K562 (cell line): ENCODE measurements around the gene GRIA3. TPM values are rescaled to one million over a fixed set of nuclear protein-coding genes. Genes with fewer than 3 reads are reported as not detected.

Experiments
- ATAC-seq: fragments of 200-7000 bp; cut with Tn5 transposase; 3 replicates; pipeline ENCODE4 v1.9.1; 2020; ENCODE audit warnings: moderate library complexity
- BruUV-seq: library from RNA; stranded (reverse); fragments of 400-500 nt; replicated peaks from 2 replicates; lab custom pipeline; 2021; lab: Mats Ljungman, UMichigan
- CTCF ChIA-PET: fragments of 300-600 bp; formaldehyde crosslinking; extraction: SDS; loops from one replicate; lab custom pipeline; 2021; ENCODE audit warnings: low intra/inter-chr PET ratio; lab: Yijun Ruan, JAX
- POLR2A ChIA-PET: fragments of 300-600, 350-650 bp; sonication (Branson Sonifier 250); formaldehyde crosslinking; extraction: SDS; loops from one replicate; lab custom pipeline; 2021; ENCODE audit warnings: antibody characterized with exemption, inconsistent platforms; lab: Yijun Ruan, JAX
- DNase-seq, 4 experiments: peaks; one replicate each; pipeline versions ENCODE4 v3.0.0 to v3.0.0-alpha.2; 2011 to 2018; ENCODE audit warnings: low spot score in 3 of 4, mixed read lengths in 3 of 4; ENCODE audit errors: extremely low read depth in 1 of 4
- FAIRE-seq: peaks from 2 replicates; lab custom pipeline; 2011; peaks lifted over from hg19 to GRCh38; lab: Jason Lieb, UNC
- H2AFZ ChIP-seq: 2 replicates; pipeline ENCODE4 v1.6.0; 2011; ENCODE audit warnings: low read depth, low read length, control low read depth, inconsistent platforms
- H3K27ac ChIP-seq: fragments of 200-600 bp; 3 replicates; pipeline ENCODE4 v1.8.0; 2011; ENCODE audit warnings: low read depth, mild to moderate bottlenecking, control low read depth, inconsistent platforms, low read length, moderate library complexity, mixed read lengths; ENCODE audit errors: extremely low read depth
- H3K27me3 ChIP-seq, 2 experiments: fragments of 300-600 bp in 1 of 2; 2 replicates in 1 of 2; 3 replicates in 1 of 2; pipeline versions ENCODE4 v1.6.0 to v1.8.0; 2011; ENCODE audit warnings: inconsistent platforms in 2 of 2, low read length in 2 of 2, mild to moderate bottlenecking in 1 of 2, mixed read lengths in 1 of 2, moderate library complexity in 1 of 2; ENCODE audit not compliant: control insufficient read depth in 2 of 2, insufficient read depth in 2 of 2
- H3K36me3 ChIP-seq: fragments of 300-600 bp; 3 replicates; pipeline ENCODE4 v1.8.0; 2011; ENCODE audit warnings: mild to moderate bottlenecking, low read length, inconsistent platforms; ENCODE audit not compliant: control insufficient read depth, insufficient read depth
- H3K4me1 ChIP-seq, 2 experiments: fragments of 200-600 bp in 1 of 2; replicated peaks in 1 of 2; 2 replicates in 1 of 2; 3 replicates in 1 of 2; pipeline versions ENCODE4 v1.5.1 to v1.8.0; 2011; ENCODE audit warnings: inconsistent platforms in 2 of 2, low read length in 2 of 2, mild to moderate bottlenecking in 1 of 2, mixed read lengths in 1 of 2, moderate library complexity in 1 of 2; ENCODE audit not compliant: control insufficient read depth in 2 of 2, insufficient read depth in 2 of 2
- H3K4me2 ChIP-seq: 2 replicates; pipeline ENCODE4 v1.6.1; 2011; ENCODE audit warnings: low read length, control low read depth, inconsistent platforms, mixed read lengths; ENCODE audit not compliant: insufficient read depth
- H3K4me3 ChIP-seq: fragments of 200-600 bp; sonication (generic), shearing (Covaris generic); 2 replicates; pipeline ENCODE4 v1.5.1; 2016; ENCODE audit warnings: control low read depth, inconsistent platforms
- H3K79me2 ChIP-seq: fragments of 200-600 bp; 3 replicates; pipeline ENCODE4 v1.8.0; 2011; ENCODE audit warnings: low read length, inconsistent platforms; ENCODE audit not compliant: control insufficient read depth, insufficient read depth
- H3K9ac ChIP-seq, 2 experiments: 2 replicates each; pipeline versions ENCODE4 v1.6.0 to v1.6.1; 2011; ENCODE audit warnings: low read depth in 2 of 2, low read length in 2 of 2, control low read depth in 1 of 2, inconsistent platforms in 1 of 2, mild to moderate bottlenecking in 1 of 2, mixed read lengths in 1 of 2; ENCODE audit not compliant: insufficient read depth in 1 of 2
- H3K9me1 ChIP-seq: one replicate; pipeline ENCODE4 v1.6.0; 2011; ENCODE audit warnings: inconsistent platforms, mild to moderate bottlenecking, low read length, moderate library complexity; ENCODE audit not compliant: control insufficient read depth, insufficient read depth
- H3K9me3 ChIP-seq: replicated peaks from 2 replicates; pipeline ENCODE4 v1.5.1; 2011; ENCODE audit warnings: low read depth, low read length, inconsistent platforms; ENCODE audit not compliant: control insufficient read depth, insufficient read depth
- H4K20me1 ChIP-seq: replicated peaks from 2 replicates; pipeline ENCODE4 v1.6.1; 2011; ENCODE audit warnings: low read length, inconsistent platforms, mixed read lengths; ENCODE audit not compliant: control insufficient read depth, insufficient read depth
- BDP1 ChIP-seq: IDR thresholded peaks from 3 replicates; pipeline ENCODE4 v1.6.1; 2011; ENCODE audit not compliant: insufficient read length, insufficient read depth
- BRD9 ChIP-seq: fragments of 450-650 bp; IDR thresholded peaks from 2 replicates; pipeline ENCODE4 v1.6.1; 2018; ENCODE audit warnings: low read depth; ENCODE audit not compliant: partially characterized antibody
- FOSL1 ChIP-seq: fragments of 200-800 bp; sonication (Bioruptor generic); conservative IDR thresholded peaks from 2 replicates; pipeline ENCODE4 v1.6.1; 2016; ENCODE audit warnings: missing genetic modification characterization, missing compliant biosample characterization
- GTF2F1 ChIP-seq: IDR thresholded peaks from 2 replicates; pipeline ENCODE4 v1.6.1; 2011; ENCODE audit warnings: low read depth, low read length, improper control_type of control experiment
- KAT7 ChIP-seq: sonication (generic); formaldehyde crosslinking; IDR thresholded peaks from 2 replicates; pipeline ENCODE4 v1.8.0; 2022; ENCODE audit warnings: missing genetic modification reagents, mild to moderate bottlenecking, borderline replicate concordance
- KDM1A ChIP-seq, 2 experiments: fragments of 450-650 bp; IDR thresholded peaks; 2 replicates each; pipeline ENCODE4 v1.6.1; 2016; ENCODE audit warnings: mild to moderate bottlenecking in 2 of 2
- NBN ChIP-seq: fragments of 450-650 bp; IDR thresholded peaks from 2 replicates; pipeline ENCODE4 v1.6.1; 2016; ENCODE audit warnings: low read depth, mild to moderate bottlenecking
- NR1H2 ChIP-seq: sonication (generic); formaldehyde crosslinking; IDR thresholded peaks from 2 replicates; pipeline ENCODE4 v1.4.0; 2020; ENCODE audit warnings: mild to moderate bottlenecking, missing genetic modification reagents
- RNF2 ChIP-seq: sonication (generic); IDR thresholded peaks from 2 replicates; pipeline ENCODE4 v1.6.1; 2016
- SIN3A ChIP-seq, 2 experiments: fragments of 150-350 bp in 1 of 2; IDR thresholded peaks; 2 replicates each; pipeline ENCODE4 v1.6.1; 2011 to 2016; ENCODE audit warnings: borderline replicate concordance in 2 of 2, low read depth in 2 of 2, low read length in 2 of 2, mild to moderate bottlenecking in 2 of 2, moderate library complexity in 2 of 2; ENCODE audit not compliant: control insufficient read depth in 1 of 2
- STAG1 ChIP-seq: sonication (generic); formaldehyde crosslinking; IDR thresholded peaks from 2 replicates; pipeline ENCODE4 v1.5.0; 2020; ENCODE audit warnings: missing genetic modification reagents, borderline replicate concordance
- ZBTB7A ChIP-seq: IDR thresholded peaks from 2 replicates; pipeline ENCODE4 v1.6.1; 2011; ENCODE audit warnings: low read depth, mild to moderate bottlenecking, low read length, moderate library complexity, borderline replicate concordance; ENCODE audit not compliant: control insufficient read depth
- ZNF12 ChIP-seq: sonication (generic); formaldehyde crosslinking; IDR thresholded peaks from 2 replicates; pipeline ENCODE4 v1.4.0; 2020; ENCODE audit warnings: mild to moderate bottlenecking, missing genetic modification reagents
- ZNF174 ChIP-seq: fragments of 250-450 bp; sonication (Bioruptor Pico); IDR thresholded peaks from 2 replicates; pipeline ENCODE4 v1.4.0; 2020; ENCODE audit warnings: mild to moderate bottlenecking
- WGBS: fragments of 100-300 bp; shearing (Covaris generic); methylation state at CpG from one replicate; pipeline ENCODE4 v1.1.6; 2016; ENCODE audit warnings: low coverage, mixed read lengths; ENCODE audit not compliant: insufficient coverage; ENCODE audit errors: missing lambda C conversion rate; 5-methylcytosine and 5-hydroxymethylcytosine counted together
- in situ Hi-C: fragments of 300-500 bp; cut with MboI; formaldehyde crosslinking; loops from 4 replicates; pipeline ENCODE4 v1.15.0; 2018; ENCODE audit warnings: inconsistent platforms, mixed read lengths
- intact Hi-C: fragments of 100-400 bp; cut with micrococcal nuclease; formaldehyde crosslinking; loops from 2 replicates; pipeline ENCODE4 v1.14.2; 2022
- polyA plus RNA-seq, 8 experiments: library from polyadenylated mRNA; depleted of rRNA in 4 of 8; stranded (reverse) in 5 of 8; unstranded in 3 of 8; fragments of >200 nt; fragmentation: Nextera tagmentation in 2 of 8; fragmentation: Illumina TruSeq in 1 of 8; extraction: Ambion mirVana in 2 of 8; extraction: Trizol in 1 of 8; gene quantifications; 2 replicates each; pipeline versions ENCODE4 v1.2.1 to v1.2.3, GENCODE V29; 2011 to 2014; ENCODE audit warnings: inconsistent platforms in 1 of 8, missing spikeins in 1 of 8
- total RNA-seq, 7 experiments: library from RNA; depleted of rRNA in 6 of 7; stranded (reverse); fragments of >200 nt in 6 of 7; fragmentation: Illumina TruSeq in 2 of 7; extraction: Trizol in 2 of 7; gene quantifications; 2 replicates each; pipeline versions ENCODE4 v1.2.1 to v1.2.3, GENCODE V29; 2011 to 2021; ENCODE audit warnings: low replicate concordance in 1 of 7
- TF ChIP-seq, protein P1 (sequence below): sonication (generic); formaldehyde crosslinking; IDR thresholded peaks from 2 replicates; pipeline ENCODE4 v1.8.1; 2023; ENCODE audit warnings: mild to moderate bottlenecking, missing genetic modification reagents
- TF ChIP-seq, protein P2 (sequence below): fragments of 250-450 bp; sonication (Bioruptor Pico); IDR thresholded peaks from 2 replicates; pipeline ENCODE4 v1.5.0; 2021

The GRIA3 gene
- total and polyA plus RNA-seq, 9 of the 15 experiments (the other 6 are each of a cell fraction or from before 2014, with no cell fraction given), result 0.10 TPM; not detected in 8

DNA sequence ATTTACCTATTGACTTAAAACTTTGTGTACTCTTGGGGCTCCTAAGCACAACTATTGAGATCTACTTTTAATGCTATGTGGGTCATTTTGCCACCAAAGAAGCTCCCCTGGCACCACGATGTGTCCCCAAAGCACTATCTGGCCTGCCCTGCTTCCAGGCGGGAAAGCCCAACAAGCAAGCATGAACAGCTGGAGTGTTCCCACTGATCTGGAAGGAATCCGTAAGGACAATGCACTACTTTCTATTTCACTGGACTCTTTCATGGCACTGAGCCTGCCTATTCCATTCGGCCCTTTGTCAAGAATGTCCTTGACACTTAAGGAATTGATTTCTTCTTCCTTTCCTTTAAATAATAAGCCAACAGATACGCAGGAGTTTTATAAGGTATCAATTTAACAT, 38.8 kb downstream of the GRIA3 start:
- intact Hi-C loops (no loop called here), in situ Hi-C loops (no loop called here)
- POLR2A ChIA-PET, result no interaction called here
- no peaks in the 10 kb centered on the region for H4K20me1 ChIP-seq
- FAIRE-seq, result no peak
- no peak for TF ChIP-seq ZNF12 (CRISPR knock-in tag)
- no peaks in the 10 kb centered on the region for H3K36me3 ChIP-seq
- no peak for DNase-seq
- WGBS, result 29% methylated on average over 5 of the region's 5 CpGs
- no peak overlapping the region for H3K27ac ChIP-seq
- BruUV-seq, result no TSS peak
- H3K4me1 ChIP-seq, result peaks cover 5 to 6% of the 10 kb centered on the region in 2 experiments; a peak in 4 of 5 replicates
- H3K4me2 ChIP-seq, result no peak overlapping the region
- CTCF ChIA-PET, result no interaction called here
- H3K4me3 ChIP-seq, result no peak overlapping the region
- no peaks in the 10 kb centered on the region for H3K9me3 ChIP-seq
- ATAC-seq, result no peak
- H3K9me1 ChIP-seq, result no peaks in the 10 kb centered on the region
- no peaks in the 10 kb centered on the region for H3K79me2 ChIP-seq
- no peaks in the 10 kb centered on the region for H3K27me3 ChIP-seq
- no peak overlapping the region for H2AFZ ChIP-seq
- no peak overlapping the region for H3K9ac ChIP-seq

DNA sequence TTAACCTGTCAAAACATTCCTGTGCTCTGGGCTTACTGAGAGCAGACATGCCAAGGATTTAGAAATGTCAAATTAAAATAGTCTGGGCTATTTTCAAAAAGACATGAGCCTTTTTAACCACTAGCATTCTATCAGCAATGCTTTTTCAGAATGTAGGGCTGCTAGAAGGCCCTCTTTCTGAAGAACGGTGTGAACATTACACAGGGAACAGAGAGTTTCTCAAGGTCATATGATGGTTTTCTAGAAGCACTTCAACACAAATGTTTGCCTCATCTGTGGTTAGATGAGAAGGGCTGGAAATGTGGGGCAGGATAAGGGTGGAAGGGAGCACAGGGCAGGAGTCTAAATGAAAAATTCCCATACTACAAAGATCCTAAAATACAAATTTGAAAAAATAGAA, 39.3 kb downstream of the GRIA3 start:
- intact Hi-C loops, result no loop called here
- no TSS peak for BruUV-seq
- in situ Hi-C loops, result no loop called here
- Histone ChIP-seq H3K9me1 (no peaks in the 10 kb centered on the region), H3K4me3 (no peak overlapping the region), H2AFZ (no peak overlapping the region), H3K27me3 (no peaks in the 10 kb centered on the region), H4K20me1 (no peaks in the 10 kb centered on the region), H3K4me1 (peaks cover 2 to 4% of the 10 kb centered on the region in 2 experiments; a peak in 4 of 5 replicates), H3K27ac (no peak overlapping the region), H3K4me2 (no peak overlapping the region), H3K36me3 (no peaks in the 10 kb centered on the region), H3K79me2 (no peaks in the 10 kb centered on the region), H3K9me3 (no peaks in the 10 kb centered on the region), H3K9ac (no peak overlapping the region)
- FAIRE-seq, result no peak
- ATAC-seq, result no peak
- 15% methylated on average over 1 of the region's 1 CpG for WGBS
- no peak for DNase-seq
- ChIA-PET POLR2A (no interaction called here), CTCF (no interaction called here)
- no peak for TF ChIP-seq FOSL1
- no peak for TF ChIP-seq NBN
- no peak for TF ChIP-seq RNF2
- no peak for TF ChIP-seq ZNF174
- TF ChIP-seq BDP1, result no peak
- no peak for TF ChIP-seq SIN3A (IDR thresholded peaks at IDR 0.05; ENCODE audit: borderline replicate concordance in 2 of 2, control insufficient read depth in 1 of 2, low read depth in 2 of 2, low read length in 2 of 2)
- TF ChIP-seq STAG1 (CRISPR knock-in tag), result no peak
- TF ChIP-seq NR1H2 (CRISPR knock-in tag), result no peak
- no peak for TF ChIP-seq ZBTB7A
- TF ChIP-seq, protein P1, sequence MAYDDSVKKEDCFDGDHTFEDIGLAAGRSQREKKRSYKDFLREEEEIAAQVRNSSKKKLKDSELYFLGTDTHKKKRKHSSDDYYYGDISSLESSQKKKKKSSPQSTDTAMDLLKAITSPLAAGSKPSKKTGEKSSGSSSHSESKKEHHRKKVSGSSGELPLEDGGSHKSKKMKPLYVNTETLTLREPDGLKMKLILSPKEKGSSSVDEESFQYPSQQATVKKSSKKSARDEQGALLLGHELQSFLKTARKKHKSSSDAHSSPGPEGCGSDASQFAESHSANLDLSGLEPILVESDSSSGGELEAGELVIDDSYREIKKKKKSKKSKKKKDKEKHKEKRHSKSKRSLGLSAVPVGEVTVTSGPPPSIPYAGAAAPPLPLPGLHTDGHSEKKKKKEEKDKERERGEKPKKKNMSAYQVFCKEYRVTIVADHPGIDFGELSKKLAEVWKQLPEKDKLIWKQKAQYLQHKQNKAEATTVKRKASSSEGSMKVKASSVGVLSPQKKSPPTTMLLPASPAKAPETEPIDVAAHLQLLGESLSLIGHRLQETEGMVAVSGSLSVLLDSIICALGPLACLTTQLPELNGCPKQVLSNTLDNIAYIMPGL (CRISPR knock-in tag), result no peak
- TF ChIP-seq, protein P2, sequence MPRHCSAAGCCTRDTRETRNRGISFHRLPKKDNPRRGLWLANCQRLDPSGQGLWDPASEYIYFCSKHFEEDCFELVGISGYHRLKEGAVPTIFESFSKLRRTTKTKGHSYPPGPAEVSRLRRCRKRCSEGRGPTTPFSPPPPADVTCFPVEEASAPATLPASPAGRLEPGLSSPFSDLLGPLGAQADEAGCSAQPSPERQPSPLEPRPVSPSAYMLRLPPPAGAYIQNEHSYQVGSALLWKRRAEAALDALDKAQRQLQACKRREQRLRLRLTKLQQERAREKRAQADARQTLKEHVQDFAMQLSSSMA, result no peak
- no peak for TF ChIP-seq KDM1A (IDR thresholded peaks at IDR 0.05)
- no peak for TF ChIP-seq BRD9
- no peak for TF ChIP-seq GTF2F1
- TF ChIP-seq KAT7 (CRISPR knock-in tag), result no peak
